GM10248 (cell line): ENCODE measurements around the gene GPAM.

ENCODE experiments used
- CTCF ChIA-PET: fragments of 300-600 bp; sonication (Branson Sonifier 250); formaldehyde crosslinking; extraction: SDS; loops from one replicate; lab custom pipeline; 2021; ENCODE audit warnings: antibody characterized with exemption; lab: Yijun Ruan, JAX
- POLR2A ChIA-PET: fragments of 350-650 bp; sonication (Branson Sonifier 250); formaldehyde crosslinking; extraction: SDS; loops from one replicate; lab custom pipeline; 2020; ENCODE audit warnings: antibody characterized with exemption; lab: Yijun Ruan, JAX
- DNase-seq: peaks from one replicate; pipeline ENCODE4 v3.0.0; 2012; ENCODE audit errors: extremely low spot score
- CTCF ChIP-seq: IDR thresholded peaks from 2 replicates; pipeline ENCODE4 v1.5.1; 2012; ENCODE audit warnings: mild to moderate bottlenecking, low read depth; ENCODE audit errors: extremely low read depth, missing control alignments, control extremely low read depth

GPAM gene

DNA sequence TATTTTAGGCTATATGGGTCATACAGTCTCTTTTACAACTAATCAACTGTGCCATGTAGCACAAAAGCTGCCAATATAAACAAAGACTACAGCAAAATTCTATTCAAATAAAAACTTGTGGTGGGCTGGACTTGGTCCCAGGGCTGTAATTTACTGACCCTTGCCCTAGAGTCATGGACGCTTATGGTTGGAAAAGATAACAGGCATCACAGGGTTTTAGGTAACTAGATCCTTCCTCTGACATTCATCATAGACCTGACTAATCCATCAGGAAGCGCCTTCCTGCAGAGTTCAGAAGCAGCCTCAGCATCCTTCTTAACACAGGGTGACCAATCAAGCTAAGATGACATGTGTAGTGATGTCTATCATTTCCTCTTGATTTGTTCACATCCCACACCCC, 40.2 kb upstream of the GPAM start:
- TF ChIP-seq CTCF = no peak
- no peak for DNase-seq
- ChIA-PET CTCF (interaction anchor here (1.3 to 1.4 kb wide), 2 partner anchors 8 to 23 kb away, joined by 4 to 5 read pairs; no protein-coding TSS in a partner anchor), POLR2A (no interaction called here)

GRCh38 chr10:112222799-112223198, 39.2 kb upstream of the GPAM start:
- DNase-seq = no peak
- POLR2A ChIA-PET = no interaction called here
- TF ChIP-seq CTCF = no peak
- CTCF ChIA-PET = interaction anchor here (1.3 to 1.4 kb wide), 2 partner anchors 22 to 24 kb away, joined by 3 to 5 read pairs; no protein-coding TSS in a partner anchor

DNA sequence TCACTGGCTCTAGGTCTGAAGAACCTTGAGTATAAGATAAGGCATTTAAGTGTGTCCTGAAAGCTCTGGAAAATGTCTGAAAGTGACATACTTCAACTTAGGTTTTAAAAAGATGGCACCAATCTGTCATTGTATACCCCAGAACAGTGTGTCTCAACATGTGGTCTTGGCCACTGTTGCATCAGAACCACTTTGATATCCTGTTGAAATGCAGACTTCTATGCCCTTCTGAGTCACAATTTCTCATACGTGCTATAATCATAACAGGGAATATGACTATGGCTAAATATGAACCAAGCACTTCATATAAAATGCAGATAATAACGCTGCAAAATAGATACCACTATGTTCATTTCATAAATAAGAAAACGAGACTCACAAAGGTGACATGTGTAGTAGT, 38.0 kb upstream of the GPAM start:
- CTCF ChIA-PET = no interaction called here
- POLR2A ChIA-PET = no interaction called here
- TF ChIP-seq CTCF = no peak
- DNase-seq = no peak

- POLR2A ChIA-PET = no interaction called here
- no peak for TF ChIP-seq CTCF
- CTCF ChIA-PET = no interaction called here
- no peak for DNase-seq
These were observed 35.4 kb upstream of the GPAM start for GRCh38 chr10:112218960-112219359.

DNA sequence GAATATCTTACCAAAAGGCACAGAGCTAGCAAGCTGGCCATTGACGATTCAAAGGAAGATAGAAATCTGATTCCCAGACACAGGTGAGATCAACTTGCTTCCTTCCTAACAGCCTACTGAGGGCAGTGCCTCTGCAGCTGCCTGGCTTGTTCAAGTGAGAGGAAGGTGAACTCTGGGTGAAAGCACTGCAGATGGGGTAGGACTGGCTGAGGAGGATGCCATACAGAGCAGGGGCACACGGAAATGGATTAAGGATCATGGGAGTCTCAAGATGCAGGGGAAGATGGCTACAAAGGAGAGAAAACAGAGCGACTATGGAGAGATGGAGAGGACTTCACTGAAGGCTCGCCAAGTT, 34.4 kb upstream of the GPAM start:
- no peak for TF ChIP-seq CTCF
- ChIA-PET POLR2A (no interaction called here), CTCF (interaction anchor here (0.9 to 1.0 kb wide), 3 partner anchors 11 to 90 kb away, joined by 3 read pairs; no protein-coding TSS in a partner anchor)
- no peak for DNase-seq

GRCh38 chr10:112217386-112218035, 33.9 kb upstream of the GPAM start:
- CTCF ChIA-PET = interaction anchor here (0.9 to 1.0 kb wide), 3 partner anchors 11 to 90 kb away, joined by 3 read pairs; no protein-coding TSS in a partner anchor
- POLR2A ChIA-PET = no interaction called here
- no peak for DNase-seq
- no peak for TF ChIP-seq CTCF
